PC-9 (cell line): Measurements from ENCODE around the gene SPACA5B.

Experiments
- CTCF ChIP-seq: fragments of 200-600 bp; sonication (generic); conservative IDR thresholded peaks from 2 replicates; pipeline ENCODE4 v1.6.1; 2017; ENCODE audit warnings: mixed run types, antibody characterized with exemption, mild to moderate bottlenecking, moderate library complexity
- EZH2 ChIP-seq: fragments of 200-600 bp; sonication (generic); IDR thresholded peaks from 2 replicates; pipeline ENCODE4 v1.8.0; 2017; ENCODE audit warnings: antibody characterized with exemption, low read depth

- TF ChIP-seq CTCF = no peak
- TF ChIP-seq EZH2 = no peak
Observed at GRCh38 chrX:48086082-48086481, 44.3 kb upstream of the SPACA5B start.
